NCI-H524 treated with DMSO at 0.1 percent for 48 hours (cell line): ENCODE data around the gene BPIFA1.

Source experiments
- DNase-seq: peaks from one replicate; lab custom pipeline; 2025; lab: John Stamatoyannopoulos, UW

The BPIFA1 gene

GRCh38 chr20:33279261-33279910 is 43.6 kb downstream of the BPIFA1 start:
- peak; percentile 71 for DNase-seq

- DNase-seq: no peak
Observed at GRCh38 chr20:33280000-33280680, 44.3 kb downstream of the BPIFA1 start.

GRCh38 chr20:33280775-33281174 is 45.0 kb downstream of the BPIFA1 start:
- no peak for DNase-seq

DNA sequence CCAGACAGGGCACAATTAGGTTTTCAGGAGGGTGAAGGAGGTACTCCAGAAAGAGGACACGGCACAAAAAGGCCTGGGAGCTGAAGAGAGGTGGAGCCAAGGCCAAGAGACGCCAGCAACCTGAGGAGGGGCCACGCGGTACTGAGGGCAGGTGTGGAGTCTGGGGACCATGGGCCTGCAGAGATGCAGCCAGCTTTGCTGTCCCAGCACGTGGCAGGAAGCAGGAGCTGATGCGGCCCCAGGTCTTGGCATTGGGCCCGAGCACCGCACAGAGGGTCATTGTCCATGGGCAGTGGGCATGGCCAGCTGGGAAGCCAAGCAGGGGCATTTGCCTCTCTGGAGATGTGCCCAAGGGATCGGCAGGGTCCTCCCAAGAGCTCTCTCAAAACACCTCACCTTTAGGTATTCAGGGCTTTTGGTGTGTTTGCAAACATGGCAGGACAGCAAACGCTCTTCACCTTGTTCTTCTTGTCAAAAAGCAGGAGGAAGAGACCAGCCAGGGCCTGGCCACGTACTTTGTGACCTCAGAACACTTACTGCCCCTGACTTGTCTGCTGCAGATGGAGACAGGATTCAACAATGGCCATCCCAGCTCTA is 45.9 kb downstream of the BPIFA1 start:
- DNase-seq: no peak

DNA sequence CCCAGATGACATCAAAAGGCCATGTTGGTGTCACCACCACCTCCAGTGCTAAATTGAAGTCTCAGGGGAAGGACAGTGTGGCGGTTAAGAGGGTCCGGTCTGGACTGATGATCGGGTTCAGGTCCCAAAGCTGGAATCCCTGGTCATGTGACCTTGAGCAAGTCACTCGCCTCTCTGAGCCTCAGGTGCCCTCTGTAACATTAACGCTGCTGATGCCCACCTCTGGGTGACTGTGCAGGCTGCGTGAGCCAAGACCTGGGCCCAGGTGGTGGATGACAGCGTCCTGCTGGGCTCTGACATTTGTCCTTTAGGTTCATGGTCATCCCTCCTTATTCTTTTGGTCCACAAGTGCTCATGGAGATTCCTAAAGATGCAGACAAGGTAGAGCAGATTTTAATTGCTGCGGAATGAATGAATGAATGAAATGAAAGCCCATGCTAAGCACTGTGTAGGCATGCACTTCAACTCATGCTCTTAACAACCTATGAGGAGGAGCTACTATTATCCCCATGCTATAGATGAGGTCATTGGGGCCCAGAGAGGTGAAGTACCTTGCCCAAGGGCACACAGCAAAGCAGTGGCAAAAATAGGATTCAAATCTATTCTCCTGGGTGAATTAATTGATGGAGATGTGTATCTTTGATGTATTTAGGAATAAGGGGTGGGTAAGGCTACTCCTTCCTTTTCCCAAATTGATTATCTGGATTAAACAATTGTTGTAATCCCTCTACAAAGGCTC is 46.6 kb downstream of the BPIFA1 start:
- no peak for DNase-seq

DNA sequence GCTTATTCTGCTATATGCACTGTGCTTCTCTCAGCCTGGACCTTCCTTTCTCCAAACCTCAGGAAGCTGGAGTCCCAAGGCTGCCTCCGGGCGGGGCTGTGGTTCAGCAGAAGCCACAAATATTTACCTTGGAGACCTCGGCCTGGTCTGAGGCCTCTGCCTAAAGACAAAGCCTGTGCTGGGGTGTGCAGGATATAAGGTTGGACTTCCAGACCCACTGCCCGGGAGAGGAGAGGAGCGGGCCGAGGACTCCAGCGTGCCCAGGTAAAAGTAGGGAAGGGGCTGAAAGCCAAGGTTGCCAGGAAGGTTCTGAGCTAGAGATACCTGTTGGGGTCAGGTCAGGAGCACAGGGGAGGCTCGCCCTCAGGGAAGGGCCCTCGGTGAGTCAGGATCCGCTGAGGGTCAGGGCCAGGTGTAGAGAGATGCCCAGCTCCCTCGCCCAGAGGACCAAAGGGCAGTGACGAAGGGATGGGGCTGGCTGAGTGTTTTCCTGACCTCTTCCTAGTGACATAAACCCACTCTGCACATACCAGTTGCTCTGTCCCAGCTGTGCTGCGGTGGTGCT is 47.3 kb downstream of the BPIFA1 start, which contains the start of gene BPIFB1:
Gene BPIFB1 (plus strand): TSS at position 224 of the 565 bp plus-strand sequence. CDS start 2,860 bp downstream, outside the sequence.
- DNase-seq: no peak

GRCh38 chr20:33284284-33284683 is 48.5 kb downstream of the BPIFA1 start:
- DNase-seq: no peak

DNA sequence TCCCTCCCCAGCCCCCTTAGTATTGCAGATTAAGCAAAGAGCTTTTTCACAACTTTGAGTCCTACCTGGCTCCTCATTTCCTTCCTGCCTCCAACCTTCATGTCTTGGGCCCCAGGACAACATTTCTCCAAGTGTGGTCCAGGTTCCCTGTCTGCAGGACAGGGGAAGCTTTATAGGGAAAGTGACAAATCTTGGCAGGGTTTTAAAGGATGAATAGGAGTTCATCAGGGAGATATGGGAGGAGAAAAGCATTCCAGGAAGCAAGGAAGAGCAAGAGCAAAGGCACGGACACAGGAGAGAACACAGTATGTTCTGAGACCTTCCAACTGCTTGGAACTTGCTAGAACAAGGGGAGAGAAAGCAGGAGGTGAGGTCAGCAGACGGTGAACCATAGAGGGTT is 49.1 kb downstream of the BPIFA1 start:
- DNase-seq: no peak

DNA sequence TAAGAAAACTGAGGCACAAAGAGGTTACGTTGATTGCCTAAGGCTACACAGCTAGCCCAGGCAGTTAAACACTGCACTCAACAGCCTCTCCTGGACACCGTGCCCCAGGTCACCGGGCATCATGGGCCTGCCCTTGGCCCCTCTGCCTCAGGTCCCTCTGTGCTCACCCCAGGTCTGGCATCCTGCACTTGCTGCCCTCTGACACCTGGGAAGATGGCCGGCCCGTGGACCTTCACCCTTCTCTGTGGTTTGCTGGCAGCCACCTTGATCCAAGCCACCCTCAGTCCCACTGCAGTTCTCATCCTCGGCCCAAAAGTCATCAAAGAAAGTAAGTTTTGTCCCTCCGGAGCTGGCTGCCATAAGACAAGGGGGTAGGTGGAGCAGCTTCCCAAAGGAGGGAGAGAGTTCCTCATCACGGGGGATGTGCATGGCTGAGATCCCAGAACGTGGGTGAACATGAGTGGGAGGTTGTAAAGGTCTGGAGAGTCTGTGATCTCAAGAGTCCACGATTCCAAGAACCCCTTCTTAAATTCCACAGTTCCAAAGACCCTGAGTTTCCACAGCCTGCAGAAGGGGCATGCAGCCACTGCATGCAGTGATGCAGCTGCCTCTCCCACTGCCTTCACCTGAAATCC is 50.2 kb downstream of the BPIFA1 start:
- no peak for DNase-seq

DNA sequence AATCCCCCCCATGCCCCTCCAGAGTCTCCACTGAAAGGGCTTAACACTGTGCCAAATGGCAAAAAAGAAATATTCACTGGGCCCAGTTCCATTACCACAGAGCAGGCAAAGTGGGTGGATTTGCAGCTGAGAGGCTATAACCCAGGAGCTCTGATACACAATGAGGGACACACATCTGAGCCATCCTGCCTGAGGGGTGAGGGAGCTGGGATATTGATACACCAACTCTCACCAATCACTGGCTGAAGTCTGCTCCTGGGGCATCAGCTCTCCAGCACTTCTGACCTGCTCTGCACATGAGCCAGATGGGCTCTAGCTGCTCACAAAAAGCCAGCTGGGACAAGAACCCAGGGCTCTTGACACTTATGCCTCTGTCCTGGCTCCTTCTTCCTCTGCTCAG is 52.1 kb downstream of the BPIFA1 start:
- no peak for DNase-seq

DNA sequence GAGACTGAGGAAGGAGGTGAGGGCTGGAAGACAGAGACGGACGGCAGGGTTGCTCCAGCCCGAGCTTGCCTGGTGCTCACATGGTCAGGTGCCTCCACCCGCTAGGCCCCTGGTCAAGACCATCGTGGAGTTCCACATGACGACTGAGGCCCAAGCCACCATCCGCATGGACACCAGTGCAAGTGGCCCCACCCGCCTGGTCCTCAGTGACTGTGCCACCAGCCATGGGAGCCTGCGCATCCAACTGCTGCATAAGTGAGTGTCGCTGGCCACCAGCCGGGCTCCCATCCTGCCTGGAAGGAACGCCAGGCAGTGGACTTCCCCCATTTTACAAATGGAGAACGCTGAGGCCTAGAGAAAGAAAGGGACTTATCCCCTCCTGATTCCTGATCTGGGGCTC is 55.1 kb downstream of the BPIFA1 start:
- no peak for DNase-seq

- DNase-seq: no peak
Observed at GRCh38 chr20:33291416-33291815, 55.6 kb downstream of the BPIFA1 start.

- DNase-seq: no peak
Observed at GRCh38 chr20:33291830-33292355, 56.1 kb downstream of the BPIFA1 start.
